ENCODE results near the gene ZNF3.

Gene ZNF3

GRCh38 chr7:100107890-100108289 is 26.4 kb upstream of the ZNF3 start:
- no peak for DNase-seq

GRCh38 chr7:100107125-100107737 is 25.7 kb upstream of the ZNF3 start:
- DNase-seq: no peak

- no peak for DNase-seq
Measured at GRCh38 chr7:100106633-100107032, 25.1 kb upstream of the ZNF3 start.

GRCh38 chr7:100105534-100105933 is 24.0 kb upstream of the ZNF3 start:
- DNase-seq: no peak

GRCh38 chr7:100102950-100103840 is 21.7 kb upstream of the ZNF3 start:
- no peak for DNase-seq

- DNase-seq: peak; percentile 99
Measured at GRCh38 chr7:100101016-100101862, 19.7 kb upstream of the ZNF3 start, which contains the start of the genes AP4M1 and MCM7. Gene AP4M1 (plus strand): TSS chr7:100101643. CDS start chr7:100101715, 72 bp downstream. Gene MCM7 (minus strand): TSS chr7:100101397. CDS start chr7:100101294, 103 bp downstream.

- DNase-seq: peak; percentile 96
Measured at GRCh38 chr7:100100420-100101015, 19.0 kb upstream of the ZNF3 start.

GRCh38 chr7:100099452-100099851 is 17.9 kb upstream of the ZNF3 start:
- DNase-seq: no peak

- no peak for DNase-seq
Measured at GRCh38 chr7:100098913-100099312, 17.4 kb upstream of the ZNF3 start.

- no peak for DNase-seq
Measured at GRCh38 chr7:100095704-100096103, 14.2 kb upstream of the ZNF3 start.

- DNase-seq: no peak
Measured at GRCh38 chr7:100095289-100095688, 13.8 kb upstream of the ZNF3 start.

- no peak for DNase-seq
Measured at GRCh38 chr7:100093925-100094486, 12.5 kb upstream of the ZNF3 start.

- no peak for DNase-seq
Measured at GRCh38 chr7:100093498-100093897, 12.0 kb upstream of the ZNF3 start.

- no peak for DNase-seq
Measured at GRCh38 chr7:100093054-100093453, 11.5 kb upstream of the ZNF3 start.

- DNase-seq: no peak
Measured at GRCh38 chr7:100091411-100092181, 10.1 kb upstream of the ZNF3 start.

- DNase-seq: no peak
Measured at GRCh38 chr7:100090527-100091410, 9.2 kb upstream of the ZNF3 start.

GRCh38 chr7:100089458-100090196 is 8.1 kb upstream of the ZNF3 start:
- no peak for DNase-seq

- peak; percentile 69 for DNase-seq
Measured at GRCh38 chr7:100088621-100089457, 7.3 kb upstream of the ZNF3 start, which contains the start of gene COPS6. Gene COPS6 (plus strand): TSS chr7:100088969. CDS start chr7:100088991, 22 bp downstream.

All from NCI-H1092 (cell line).